HepG2 (cell line): Measurements from ENCODE around the gene TPST2. TPM values are rescaled to one million over a fixed set of nuclear protein-coding genes. Genes with fewer than 3 reads are reported as not detected.

Source experiments
- ATAC-seq: fragments of 200-7000 bp; cut with Tn5 transposase; 3 replicates; pipeline ENCODE4 v1.9.1; 2020; ENCODE audit warnings: mild to moderate bottlenecking, moderate library complexity
- BruUV-seq: library from RNA; stranded (reverse); fragments of 400-500 nt; replicated peaks from 2 replicates; lab custom pipeline; 2021; lab: Mats Ljungman, UMichigan
- CTCF ChIA-PET: fragments of 300-600 bp; formaldehyde crosslinking; extraction: SDS; loops from one replicate; lab custom pipeline; 2021; ENCODE audit warnings: low total read pairs, inconsistent platforms, low intra/inter-chr PET ratio; lab: Yijun Ruan, JAX
- POLR2A ChIA-PET: fragments of 350-600 bp; sonication (Branson Sonifier 250); formaldehyde crosslinking; loops from one replicate; lab custom pipeline; 2020; ENCODE audit warnings: antibody characterized with exemption, inconsistent platforms; lab: Yijun Ruan, JAX
- DNase-seq: peaks from one replicate; pipeline ENCODE4 v3.0.0-alpha.2; 2015; ENCODE audit warnings: low spot score
- FAIRE-seq: peaks from 3 replicates; lab custom pipeline; 2011; peaks lifted over from hg19 to GRCh38; lab: Jason Lieb, UNC
- H2AFZ ChIP-seq: one replicate; pipeline ENCODE4 v1.6.1; 2011; ENCODE audit warnings: low read length, inconsistent platforms
- H3K27ac ChIP-seq: fragments of 300-600 bp; 3 replicates; pipeline ENCODE4 v1.8.0; 2011; ENCODE audit warnings: mixed run types, mild to moderate bottlenecking, mixed read lengths, low read length, inconsistent platforms; ENCODE audit not compliant: insufficient read depth; ENCODE audit errors: extremely low read length
- H3K27me3 ChIP-seq, 2 experiments: fragments of 200-600 bp in 1 of 2; 2 replicates in 1 of 2; 3 replicates in 1 of 2; pipeline versions ENCODE4 v1.6.0 to v1.8.0; 2011; ENCODE audit warnings: low read length in 2 of 2, mild to moderate bottlenecking in 2 of 2, moderate library complexity in 2 of 2, inconsistent platforms in 1 of 2; ENCODE audit not compliant: insufficient read depth in 2 of 2, control insufficient read depth in 1 of 2
- H3K36me3 ChIP-seq, 2 experiments: fragments of 200-600 bp in 1 of 2; replicated peaks in 1 of 2; 2 replicates in 1 of 2; 3 replicates in 1 of 2; pipeline versions ENCODE4 v1.5.1 to v1.8.0; 2011; ENCODE audit warnings: low read length in 2 of 2, inconsistent platforms in 1 of 2; ENCODE audit not compliant: insufficient read depth in 2 of 2, control insufficient read depth in 1 of 2
- H3K4me1 ChIP-seq: 2 replicates; pipeline ENCODE4 v1.5.1; 2012; ENCODE audit warnings: low read length, inconsistent platforms; ENCODE audit not compliant: insufficient read depth
- H3K4me2 ChIP-seq: 2 replicates; pipeline ENCODE4 v1.6.0; 2011; ENCODE audit warnings: low read depth, low read length, inconsistent platforms
- H3K4me3 ChIP-seq, 3 experiments: fragments of 200-600 bp in 1 of 3; sonication (generic), shearing (Covaris generic) in 1 of 3; replicated peaks in 1 of 3; 2 replicates each; pipeline ENCODE4 v1.5.1; 2011 to 2016; ENCODE audit warnings: low read length in 3 of 3, inconsistent platforms in 2 of 3, low read depth in 2 of 3, mild to moderate bottlenecking in 2 of 3, control low read depth in 1 of 3, mixed read lengths in 1 of 3; ENCODE audit not compliant: insufficient read depth in 1 of 3
- H3K79me2 ChIP-seq: one replicate; pipeline ENCODE4 v1.6.1; 2011; ENCODE audit warnings: low read length, inconsistent platforms; ENCODE audit not compliant: insufficient read depth
- H3K9ac ChIP-seq: 2 replicates; pipeline ENCODE4 v1.6.0; 2011; ENCODE audit warnings: mild to moderate bottlenecking, low read depth, low read length, inconsistent platforms; ENCODE audit not compliant: insufficient read depth
- H3K9me3 ChIP-seq: 2 replicates; pipeline ENCODE4 v1.5.1; 2012; ENCODE audit warnings: mild to moderate bottlenecking, low read length
- H4K20me1 ChIP-seq: 2 replicates; pipeline ENCODE4 v1.6.0; 2011; ENCODE audit warnings: inconsistent platforms, mild to moderate bottlenecking, low read length, moderate library complexity; ENCODE audit not compliant: insufficient read depth
- NFE2L1 ChIP-seq: sonication (generic); formaldehyde crosslinking; IDR thresholded peaks from 2 replicates; pipeline ENCODE4 v1.4.0; 2020; ENCODE audit warnings: missing genetic modification reagents, mild to moderate bottlenecking, borderline replicate concordance
- PAWR ChIP-seq: sonication (generic); formaldehyde crosslinking; IDR thresholded peaks from 2 replicates; pipeline ENCODE4 v1.4.0; 2020; ENCODE audit warnings: missing genetic modification reagents, mild to moderate bottlenecking, borderline replicate concordance
- RAD21 ChIP-seq: fragments of 450-650 bp; formaldehyde crosslinking; IDR thresholded peaks from 2 replicates; pipeline ENCODE4 v1.5.0; 2020; ENCODE audit warnings: mild to moderate bottlenecking
- SAP130 ChIP-seq: IDR thresholded peaks from 2 replicates; pipeline ENCODE4 v1.6.1; 2016; ENCODE audit warnings: low read depth
- SATB2 ChIP-seq: sonication (generic); formaldehyde crosslinking; IDR thresholded peaks from 2 replicates; pipeline ENCODE4 v1.5.0; 2020; ENCODE audit warnings: missing genetic modification reagents
- SIX1 ChIP-seq: sonication (generic); formaldehyde crosslinking; IDR thresholded peaks from 2 replicates; pipeline ENCODE4 v1.4.0; 2020; ENCODE audit warnings: missing genetic modification reagents, borderline replicate concordance
- SMC3 ChIP-seq: IDR thresholded peaks from 2 replicates; pipeline ENCODE4 v1.6.1; 2011; ENCODE audit warnings: low read length, improper control_type of control experiment
- SRF ChIP-seq: IDR thresholded peaks from 2 replicates; pipeline ENCODE4 v1.6.1; 2011; ENCODE audit warnings: mild to moderate bottlenecking, low read depth, low read length, moderate library complexity
- STAG1 ChIP-seq: sonication (generic); formaldehyde crosslinking; IDR thresholded peaks from 2 replicates; pipeline ENCODE4 v1.4.0; 2020; ENCODE audit warnings: missing genetic modification reagents
- YY1 ChIP-seq: IDR thresholded peaks from 2 replicates; pipeline ENCODE4 v1.6.1; 2011; ENCODE audit warnings: low read length, low read depth, moderate library complexity, mild to moderate bottlenecking; ENCODE audit not compliant: insufficient read depth, insufficient replicate concordance
- ZBTB42 ChIP-seq: sonication (generic); formaldehyde crosslinking; IDR thresholded peaks from 2 replicates; pipeline ENCODE4 v1.5.0; 2020; ENCODE audit warnings: mild to moderate bottlenecking, missing genetic modification reagents
- ZNF124 ChIP-seq: sonication (generic); formaldehyde crosslinking; IDR thresholded peaks from 2 replicates; pipeline ENCODE4 v1.4.0; 2020; ENCODE audit warnings: missing genetic modification reagents
- ZNF670 ChIP-seq: sonication (generic); formaldehyde crosslinking; IDR thresholded peaks from 2 replicates; pipeline ENCODE4 v1.8.0; 2022; ENCODE audit warnings: mild to moderate bottlenecking, missing genetic modification reagents, borderline replicate concordance
- ZNF737 ChIP-seq: sonication (generic); formaldehyde crosslinking; IDR thresholded peaks from 2 replicates; pipeline ENCODE4 v1.5.0; 2020; ENCODE audit warnings: missing genetic modification reagents, mild to moderate bottlenecking, borderline replicate concordance
- ZNF776 ChIP-seq: sonication (generic); formaldehyde crosslinking; IDR thresholded peaks from 2 replicates; pipeline ENCODE4 v1.4.0; 2020; ENCODE audit warnings: mild to moderate bottlenecking, missing genetic modification reagents
- ZNF83 ChIP-seq: sonication (generic); formaldehyde crosslinking; IDR thresholded peaks from 2 replicates; pipeline ENCODE4 v1.4.0; 2020; ENCODE audit warnings: missing genetic modification reagents, mild to moderate bottlenecking, borderline replicate concordance
- ZSCAN9 ChIP-seq: IDR thresholded peaks from 2 replicates; pipeline ENCODE4 v1.6.1; 2016; ENCODE audit warnings: borderline replicate concordance
- WGBS: methylation state at CpG from one replicate; pipeline ENCODE4 v1.1.6; 2017; ENCODE audit warnings: low lambda C conversion rate; 5-methylcytosine and 5-hydroxymethylcytosine counted together
- in situ Hi-C: cut with HindIII; loops from 2 replicates; pipeline ENCODE4 v1.10.0; 2017; ENCODE audit warnings: low pct_unique_long_range_greater_than_20kb; ENCODE audit not compliant: extremely low pct_ligation_motif_present
- intact Hi-C: fragments of 100-400 bp; cut with micrococcal nuclease; formaldehyde crosslinking; loops from one replicate; pipeline ENCODE4 v1.10.0; 2022; ENCODE audit not compliant: unreplicated experiment
- polyA plus RNA-seq, 8 experiments: library from polyadenylated mRNA; depleted of rRNA in 3 of 8; stranded (reverse) in 7 of 8; unstranded in 1 of 8; fragments of >200 nt; fragmentation: Illumina TruSeq in 4 of 8; extraction: Trizol in 4 of 8; gene quantifications; 2 replicates each; pipeline versions ENCODE4 v1.2.1 to v1.2.3, GENCODE V29; 2011 to 2016; ENCODE audit warnings: low read depth in 4 of 8, missing spikeins in 1 of 8, mixed read lengths in 1 of 8; ENCODE audit not compliant: insufficient read depth in 1 of 8
- total RNA-seq, 5 experiments: library from RNA; depleted of rRNA; stranded (reverse); fragments of >200 nt; fragmentation: Illumina TruSeq; extraction: Trizol; gene quantifications; 2 replicates each; pipeline ENCODE4 v1.2.3, GENCODE V29; 2016; ENCODE audit warnings: low read depth in 1 of 5
- TF ChIP-seq, protein P1 (sequence below): sonication (generic); formaldehyde crosslinking; IDR thresholded peaks from 2 replicates; pipeline ENCODE4 v1.4.0; 2020; ENCODE audit warnings: missing genetic modification reagents, mild to moderate bottlenecking, borderline replicate concordance
- TF ChIP-seq, protein P2 (sequence below): sonication (generic); formaldehyde crosslinking; IDR thresholded peaks from 2 replicates; pipeline ENCODE4 v1.5.0; 2020; ENCODE audit warnings: mild to moderate bottlenecking, missing genetic modification reagents, moderate library complexity

TPST2 gene
- total and polyA plus RNA-seq, 2 of the 13 experiments (the other 11 are each of a cell fraction or from before 2014, with no cell fraction given): 15.2 to 23.8 TPM

DNA sequence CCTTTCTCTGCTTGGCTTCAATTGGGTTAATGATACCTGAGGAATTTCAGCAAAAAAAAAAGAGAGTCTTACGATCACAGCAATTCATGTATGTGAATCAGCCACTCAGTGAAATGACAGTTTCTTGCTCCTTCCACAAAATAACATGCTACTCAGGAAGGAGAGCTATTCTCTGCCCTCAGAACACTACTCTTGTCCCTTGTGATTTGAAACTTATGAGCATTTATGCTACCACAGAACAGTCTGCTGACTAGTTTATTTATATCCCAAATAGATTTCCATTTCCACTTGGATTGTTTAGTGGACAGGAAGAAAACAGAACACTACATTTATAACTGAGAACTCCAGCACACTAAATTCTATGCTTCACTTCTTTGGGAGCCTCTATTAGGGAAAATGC is 86.2 kb downstream of the TPST2 start (continued):
- TF ChIP-seq, protein P1, sequence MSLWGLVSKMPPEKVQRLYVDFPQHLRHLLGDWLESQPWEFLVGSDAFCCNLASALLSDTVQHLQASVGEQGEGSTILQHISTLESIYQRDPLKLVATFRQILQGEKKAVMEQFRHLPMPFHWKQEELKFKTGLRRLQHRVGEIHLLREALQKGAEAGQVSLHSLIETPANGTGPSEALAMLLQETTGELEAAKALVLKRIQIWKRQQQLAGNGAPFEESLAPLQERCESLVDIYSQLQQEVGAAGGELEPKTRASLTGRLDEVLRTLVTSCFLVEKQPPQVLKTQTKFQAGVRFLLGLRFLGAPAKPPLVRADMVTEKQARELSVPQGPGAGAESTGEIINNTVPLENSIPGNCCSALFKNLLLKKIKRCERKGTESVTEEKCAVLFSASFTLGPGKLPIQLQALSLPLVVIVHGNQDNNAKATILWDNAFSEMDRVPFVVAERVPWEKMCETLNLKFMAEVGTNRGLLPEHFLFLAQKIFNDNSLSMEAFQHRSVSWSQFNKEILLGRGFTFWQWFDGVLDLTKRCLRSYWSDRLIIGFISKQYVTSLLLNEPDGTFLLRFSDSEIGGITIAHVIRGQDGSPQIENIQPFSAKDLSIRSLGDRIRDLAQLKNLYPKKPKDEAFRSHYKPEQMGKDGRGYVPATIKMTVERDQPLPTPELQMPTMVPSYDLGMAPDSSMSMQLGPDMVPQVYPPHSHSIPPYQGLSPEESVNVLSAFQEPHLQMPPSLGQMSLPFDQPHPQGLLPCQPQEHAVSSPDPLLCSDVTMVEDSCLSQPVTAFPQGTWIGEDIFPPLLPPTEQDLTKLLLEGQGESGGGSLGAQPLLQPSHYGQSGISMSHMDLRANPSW (CRISPR knock-in tag): no peak
- TF ChIP-seq SATB2 (CRISPR knock-in tag) (no peak), ZNF776 (no peak), ZNF83 (CRISPR knock-in tag) (no peak), PAWR (CRISPR knock-in tag) (no peak), SRF (no peak), ZNF670 (no peak), ZBTB42 (no peak), ZSCAN9 (no peak)

DNA sequence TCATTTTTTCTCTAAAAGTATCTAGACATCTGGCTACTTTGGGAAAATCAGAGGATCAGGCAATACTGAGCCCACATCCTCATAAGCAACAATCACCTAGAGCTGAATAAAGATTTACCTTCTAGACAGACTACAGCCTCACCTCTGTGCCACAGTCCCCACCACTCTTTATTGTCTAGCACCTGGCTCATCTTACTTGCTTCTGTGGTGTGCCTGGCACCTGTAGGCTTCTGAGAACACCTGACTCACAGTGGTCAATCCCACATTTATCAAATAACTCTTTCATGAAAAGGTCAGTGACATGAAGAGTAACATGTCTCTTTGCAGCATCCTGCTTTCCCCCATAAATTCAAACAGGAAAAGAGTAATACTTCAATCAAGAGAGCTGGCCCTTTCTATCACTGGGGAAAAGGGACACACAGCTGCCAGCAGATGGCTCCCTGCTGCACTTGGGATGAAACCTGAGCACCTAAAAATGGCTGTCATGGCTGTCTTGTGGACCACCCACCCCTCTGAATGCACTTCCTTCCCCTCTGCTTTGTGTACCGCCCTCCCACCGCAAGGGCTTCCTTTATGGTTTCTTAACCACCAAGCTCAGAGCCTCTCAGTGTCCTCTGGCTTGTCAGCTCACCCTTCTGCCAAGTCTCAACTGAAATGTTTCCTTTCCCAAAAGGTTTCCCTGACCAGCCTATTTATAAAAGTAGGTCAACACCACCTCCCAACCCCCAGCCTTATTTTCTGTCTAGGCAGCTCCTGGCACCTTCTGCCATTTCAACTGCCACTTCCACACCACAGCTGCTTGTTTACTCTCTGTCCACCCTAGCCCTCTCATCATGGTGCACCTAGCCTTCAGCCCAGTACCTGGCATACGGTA is 87.0 kb downstream of the TPST2 start:
- ChIA-PET POLR2A (interaction anchor here (0.7 to 1.3 kb wide), 2 partner anchors 9 to 19 kb away, joined by 4 read pairs; partner anchors contain the start of genes HPS4, SRRD and TFIP11), CTCF (no interaction called here)
- ATAC-seq (peak; percentile 75), DNase-seq (no peak), FAIRE-seq (peak; percentile 70)
- Histone ChIP-seq H3K9me3 (no peaks in the 10 kb centered on the region), H3K4me2 (no peak overlapping the region), H3K36me3 (peaks cover 27 to 75% of the 10 kb centered on the region in 2 experiments), H3K9ac (no peak overlapping the region), H3K79me2 (no peaks in the 10 kb centered on the region), H3K27me3 (no peaks in the 10 kb centered on the region), H4K20me1 (no peaks in the 10 kb centered on the region), H2AFZ (no peak overlapping the region), H3K4me1 (no peaks in the 10 kb centered on the region), H3K4me3 (no peak overlapping the region), H3K27ac (no peak overlapping the region)
- 90% methylated on average over 3 of the region's 3 CpGs for WGBS
- intact Hi-C loops (no loop called here), in situ Hi-C loops (no loop called here)
- BruUV-seq: no TSS peak
- TF ChIP-seq NFE2L1 (CRISPR knock-in tag): no peak
- TF ChIP-seq SIX1 (CRISPR knock-in tag): peak; percentile 80; the same call in 1 of the 2 replicates
- no peak for TF ChIP-seq ZNF737 (CRISPR knock-in tag)
- TF ChIP-seq RAD21: peak; percentile 37; the same call in 1 of the 2 replicates
- no peak for TF ChIP-seq SAP130 (CRISPR knock-in tag)
- peak; percentile 70; the same call in 1 of the 2 replicates for TF ChIP-seq SMC3
- TF ChIP-seq YY1: peak; percentile 61
- peak; percentile 58 for TF ChIP-seq STAG1 (CRISPR knock-in tag)
- TF ChIP-seq ZNF124 (CRISPR knock-in tag): no peak
- TF ChIP-seq, protein P2, sequence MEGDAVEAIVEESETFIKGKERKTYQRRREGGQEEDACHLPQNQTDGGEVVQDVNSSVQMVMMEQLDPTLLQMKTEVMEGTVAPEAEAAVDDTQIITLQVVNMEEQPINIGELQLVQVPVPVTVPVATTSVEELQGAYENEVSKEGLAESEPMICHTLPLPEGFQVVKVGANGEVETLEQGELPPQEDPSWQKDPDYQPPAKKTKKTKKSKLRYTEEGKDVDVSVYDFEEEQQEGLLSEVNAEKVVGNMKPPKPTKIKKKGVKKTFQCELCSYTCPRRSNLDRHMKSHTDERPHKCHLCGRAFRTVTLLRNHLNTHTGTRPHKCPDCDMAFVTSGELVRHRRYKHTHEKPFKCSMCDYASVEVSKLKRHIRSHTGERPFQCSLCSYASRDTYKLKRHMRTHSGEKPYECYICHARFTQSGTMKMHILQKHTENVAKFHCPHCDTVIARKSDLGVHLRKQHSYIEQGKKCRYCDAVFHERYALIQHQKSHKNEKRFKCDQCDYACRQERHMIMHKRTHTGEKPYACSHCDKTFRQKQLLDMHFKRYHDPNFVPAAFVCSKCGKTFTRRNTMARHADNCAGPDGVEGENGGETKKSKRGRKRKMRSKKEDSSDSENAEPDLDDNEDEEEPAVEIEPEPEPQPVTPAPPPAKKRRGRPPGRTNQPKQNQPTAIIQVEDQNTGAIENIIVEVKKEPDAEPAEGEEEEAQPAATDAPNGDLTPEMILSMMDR (CRISPR knock-in tag): peak; percentile 63
